ENCODE results near the gene GNAZ.

- no peak for TF ChIP-seq RAD21 (IDR thresholded peaks at IDR 0.05)
- no peak for TF ChIP-seq JUND (IDR thresholded peaks at IDR 0.05)
- TF ChIP-seq YY1 (IDR thresholded peaks at IDR 0.05) = no peak
- TF ChIP-seq CTCF (IDR thresholded peaks at IDR 0.05; ENCODE audit: low read depth, low read length, missing input control) = no peak
- TF ChIP-seq GABPA (IDR thresholded peaks at IDR 0.05 in 1 of 2, conservative IDR thresholded peaks at IDR 0.05 in 1 of 2) = no peak
- TF ChIP-seq TAF1 (conservative IDR thresholded peaks at IDR 0.05) = no peak
- TF ChIP-seq REST (IDR thresholded peaks at IDR 0.05) = no peak
- no peak for TF ChIP-seq ATF3 (IDR thresholded peaks at IDR 0.05)
- TF ChIP-seq RXRA (IDR thresholded peaks at IDR 0.05) = no peak
- TF ChIP-seq SP1 (IDR thresholded peaks at IDR 0.05) = no peak
- TF ChIP-seq ZBTB33 (IDR thresholded peaks at IDR 0.05) = no peak
Observed at GRCh38 chr22:23078462-23078787, 8.1 kb downstream of the GNAZ start.
